ENCODE measurements around the gene PALD1. TPM values are rescaled to one million over a fixed set of nuclear protein-coding genes. Genes with fewer than 3 reads are reported as not detected.
A peak's percentile ranks its signal among the peaks of the same experiment; 100 is the strongest.

The PALD1 gene
- total RNA-seq, 1 experiment from 2014 or later, result 33.1 TPM

DNA sequence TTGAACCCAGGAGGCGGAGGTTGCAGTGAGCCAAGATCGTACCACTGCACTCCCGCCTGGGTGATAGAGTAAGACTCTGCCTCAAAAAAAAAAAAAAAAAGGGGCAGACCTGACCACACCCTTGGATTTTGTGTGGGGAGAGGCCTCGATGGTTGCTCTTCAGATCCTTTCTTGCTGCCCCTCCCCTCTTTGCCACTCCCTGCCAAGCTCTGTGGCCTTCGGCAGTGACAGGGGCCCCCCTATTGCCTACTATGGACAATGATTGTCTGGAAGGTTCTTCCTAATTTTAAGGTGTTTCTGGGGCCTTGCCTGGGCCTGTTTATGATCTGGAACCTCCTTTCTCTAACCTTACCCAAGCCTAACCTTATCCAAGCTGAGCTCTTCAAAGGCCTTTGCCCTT, 123.2 kb downstream of the PALD1 start (continued):
- no peak for TF ChIP-seq RAD21 (IDR thresholded peaks at IDR 0.05; ENCODE audit: low read depth)
- TF ChIP-seq ELF1 (IDR thresholded peaks at IDR 0.05; ENCODE audit: borderline replicate concordance, low read depth), result no peak
- TF ChIP-seq EZH2 (IDR thresholded peaks at IDR 0.05), result no peak
- TF ChIP-seq, protein P1, sequence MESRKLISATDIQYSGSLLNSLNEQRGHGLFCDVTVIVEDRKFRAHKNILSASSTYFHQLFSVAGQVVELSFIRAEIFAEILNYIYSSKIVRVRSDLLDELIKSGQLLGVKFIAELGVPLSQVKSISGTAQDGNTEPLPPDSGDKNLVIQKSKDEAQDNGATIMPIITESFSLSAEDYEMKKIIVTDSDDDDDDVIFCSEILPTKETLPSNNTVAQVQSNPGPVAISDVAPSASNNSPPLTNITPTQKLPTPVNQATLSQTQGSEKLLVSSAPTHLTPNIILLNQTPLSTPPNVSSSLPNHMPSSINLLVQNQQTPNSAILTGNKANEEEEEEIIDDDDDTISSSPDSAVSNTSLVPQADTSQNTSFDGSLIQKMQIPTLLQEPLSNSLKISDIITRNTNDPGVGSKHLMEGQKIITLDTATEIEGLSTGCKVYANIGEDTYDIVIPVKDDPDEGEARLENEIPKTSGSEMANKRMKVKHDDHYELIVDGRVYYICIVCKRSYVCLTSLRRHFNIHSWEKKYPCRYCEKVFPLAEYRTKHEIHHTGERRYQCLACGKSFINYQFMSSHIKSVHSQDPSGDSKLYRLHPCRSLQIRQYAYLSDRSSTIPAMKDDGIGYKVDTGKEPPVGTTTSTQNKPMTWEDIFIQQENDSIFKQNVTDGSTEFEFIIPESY (IDR thresholded peaks at IDR 0.05; ENCODE audit: extremely low read depth, insufficient replicate concordance, low read length), result no peak

GRCh38 chr10:70602665-70603448, 124.3 kb downstream of the PALD1 start, which contains the start of gene PRF1:
PRF1 (minus strand) TSS chr10:70602741; CDS start chr10:70600902, 1,839 bp downstream.
- DNase-seq (ENCODE audit: low read depth, low spot score), result no peak
- Histone ChIP-seq H3K27ac (ENCODE audit: low read depth, low read length) (peak within 1 kb of the TSS; percentile 4; the same call in 1 of the 2 replicates), H2AFZ (ENCODE audit: low read depth, low read length, poor library complexity, severe bottlenecking) (no peak within 1 kb of the TSS), H3K27me3 (ENCODE audit: insufficient read depth, low read length) (no peaks in the 10 kb centered on the region), H4K20me1 (ENCODE audit: insufficient read depth) (no peaks in the 10 kb centered on the region), H3K9ac (ENCODE audit: low read length) (peak within 1 kb of the TSS; percentile 7; the same call in 1 of the 2 replicates), H3K4me2 (ENCODE audit: low read length) (peak within 1 kb of the TSS; percentile 33), H3K4me3 (replicated peaks in 1 of 2; ENCODE audit: low read depth in 1 of 2, low read length in 2 of 2) (no peak within 1 kb of the TSS), H3K79me2 (ENCODE audit: insufficient read depth, low read length) (no peaks in the 10 kb centered on the region), H3K36me3 (ENCODE audit: control insufficient read depth in 1 of 2, insufficient read depth in 2 of 2, low read length in 2 of 2) (no peaks in the 10 kb centered on the region), H3K4me1 (ENCODE audit: control insufficient read depth in 1 of 2, insufficient read depth in 2 of 2, low read length in 2 of 2) (peaks cover 8 to 43% of the 10 kb centered on the region in 2 experiments), H3K9me3 (ENCODE audit: control insufficient read depth in 1 of 2, insufficient read depth in 1 of 2, low read depth in 1 of 2, low read length in 2 of 2) (no peaks in the 10 kb centered on the region), H3K9me2 (ENCODE audit: insufficient read depth) (no peaks in the 10 kb centered on the region)
- ChIA-PET RAD21 (ENCODE audit: low non-redundant PET in 1 of 2, low total read pairs in 2 of 2, uncharacterized antibody in 2 of 2, unreplicated experiment in 2 of 2) (no interaction called here), CTCF (no interaction called here), POLR2A (no interaction called here)
- intact Hi-C loops (cut with micrococcal nuclease), result no loop called here
- BruUV-seq (replicated peaks), result no TSS peak
- no peak for TF ChIP-seq YY1 (IDR thresholded peaks at IDR 0.05; ENCODE audit: extremely low read depth, insufficient replicate concordance, low read depth, low read length)
- TF ChIP-seq, protein P2, sequence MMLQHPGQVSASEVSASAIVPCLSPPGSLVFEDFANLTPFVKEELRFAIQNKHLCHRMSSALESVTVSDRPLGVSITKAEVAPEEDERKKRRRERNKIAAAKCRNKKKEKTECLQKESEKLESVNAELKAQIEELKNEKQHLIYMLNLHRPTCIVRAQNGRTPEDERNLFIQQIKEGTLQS (IDR thresholded peaks at IDR 0.05), result no peak
- no peak for TF ChIP-seq SP1 (IDR thresholded peaks at IDR 0.05; ENCODE audit: low read depth)
- TF ChIP-seq ELF1 (IDR thresholded peaks at IDR 0.05; ENCODE audit: borderline replicate concordance, low read depth), result no peak
- ATAC-seq, result peak; percentile 34

Measured in HCT116 (cell line).